Measurements from ENCODE around the gene CANX. TPM values are rescaled to one million over a fixed set of nuclear protein-coding genes. Genes with fewer than 3 reads are reported as not detected.

CANX gene
- total and polyA plus RNA-seq, 2 donors (not counting 3 experiments of a cell fraction or from before 2014, with no cell fraction given): 193 to 986 TPM

- dilution Hi-C loops (cut with MboI; ENCODE audit: extremely low pct_ligation_motif_present, low sequenced_read_pairs) (no loop called here), intact Hi-C loops (cut with micrococcal nuclease) (no loop called here)
- no peaks in the 10 kb centered on the region for H3K27me3 ChIP-seq (ENCODE audit: control insufficient read depth in 2 of 2, insufficient read depth in 2 of 2, low read length in 2 of 2)
- H3K9ac ChIP-seq (replicated peaks; ENCODE audit: extremely low read depth, insufficient read depth, low read length): no peak overlapping the region
- H2AFZ ChIP-seq (ENCODE audit: low read depth, low read length): no peak overlapping the region
- H3K4me1 ChIP-seq (ENCODE audit: control insufficient read depth, extremely low read depth, insufficient read depth, low read length): peaks cover 14% of the 10 kb centered on the region
- no TSS peak for BruUV-seq (replicated peaks)
- H3K9me1 ChIP-seq (replicated peaks; ENCODE audit: control insufficient read depth, extremely low read depth, insufficient read depth, low read length): no peaks in the 10 kb centered on the region
- H4K20me1 ChIP-seq (replicated peaks; ENCODE audit: control insufficient read depth, extremely low read depth, insufficient read depth, low read length): no peaks in the 10 kb centered on the region
- FAIRE-seq (no peak), DNase-seq (ENCODE audit: low read depth, low spot score) (no peak)
- H3K4me2 ChIP-seq (ENCODE audit: insufficient read depth, low read length): no peak overlapping the region
- peaks cover 3 to 26% of the 10 kb centered on the region in 2 experiments for H3K36me3 ChIP-seq (ENCODE audit: control insufficient read depth in 2 of 2, extremely low read depth in 1 of 2, insufficient read depth in 2 of 2, low read length in 2 of 2)
- H3K79me2 ChIP-seq (ENCODE audit: control insufficient read depth, insufficient read depth, low read length): no peaks in the 10 kb centered on the region
- H3K9me3 ChIP-seq (replicated peaks; ENCODE audit: control insufficient read depth, insufficient read depth, low read length): no peaks in the 10 kb centered on the region
- ChIA-PET POLR2A (no interaction called here), CTCF (interaction anchor here (0.6 to 4.8 kb wide), 10 partner anchors 8 to 24 kb away, joined by 3 to 22 read pairs (median 3); no protein-coding TSS in a partner anchor)
- H3K4me3 ChIP-seq (replicated peaks in 1 of 3; ENCODE audit: insufficient read depth in 1 of 3, low read depth in 1 of 3, low read length in 3 of 3): no peak overlapping the region
- H3K27ac ChIP-seq (ENCODE audit: insufficient read depth, low read depth, low read length): no peak overlapping the region
- TF ChIP-seq POLR2A (IDR thresholded peaks at IDR 0.05; ENCODE audit: low read depth, low read length) (no peak), JUN (IDR thresholded peaks at IDR 0.05; ENCODE audit: borderline replicate concordance, insufficient read depth, insufficient read length, low read depth) (no peak), MAX (IDR thresholded peaks at IDR 0.05; ENCODE audit: insufficient read depth, insufficient read length) (no peak)
These were observed 78.7 kb downstream of the CANX start for GRCh38 chr5:179777456-179777855.

GRCh38 chr5:179777909-179778308, 79.1 kb downstream of the CANX start:
- Histone ChIP-seq H3K36me3 (ENCODE audit: control insufficient read depth in 2 of 2, extremely low read depth in 1 of 2, insufficient read depth in 2 of 2, low read length in 2 of 2) (peaks cover 3 to 26% of the 10 kb centered on the region in 2 experiments), H3K9ac (replicated peaks; ENCODE audit: extremely low read depth, insufficient read depth, low read length) (no peak overlapping the region), H3K9me3 (replicated peaks; ENCODE audit: control insufficient read depth, insufficient read depth, low read length) (no peaks in the 10 kb centered on the region), H4K20me1 (replicated peaks; ENCODE audit: control insufficient read depth, extremely low read depth, insufficient read depth, low read length) (no peaks in the 10 kb centered on the region), H3K79me2 (ENCODE audit: control insufficient read depth, insufficient read depth, low read length) (no peaks in the 10 kb centered on the region), H3K9me1 (replicated peaks; ENCODE audit: control insufficient read depth, extremely low read depth, insufficient read depth, low read length) (no peaks in the 10 kb centered on the region), H3K4me2 (ENCODE audit: insufficient read depth, low read length) (no peak overlapping the region), H3K4me1 (ENCODE audit: control insufficient read depth, extremely low read depth, insufficient read depth, low read length) (peaks cover 14% of the 10 kb centered on the region), H3K4me3 (replicated peaks in 1 of 3; ENCODE audit: insufficient read depth in 1 of 3, low read depth in 1 of 3, low read length in 3 of 3) (no peak overlapping the region), H3K27me3 (ENCODE audit: control insufficient read depth in 2 of 2, insufficient read depth in 2 of 2, low read length in 2 of 2) (no peaks in the 10 kb centered on the region), H2AFZ (ENCODE audit: low read depth, low read length) (no peak overlapping the region), H3K27ac (ENCODE audit: insufficient read depth, low read depth, low read length) (no peak overlapping the region)
- no peak for DNase-seq (ENCODE audit: low read depth, low spot score)
- CTCF ChIA-PET: interaction anchor here (0.6 to 4.8 kb wide), 9 partner anchors 8 to 24 kb away, joined by 3 to 22 read pairs (median 3); no protein-coding TSS in a partner anchor
- dilution Hi-C loops (cut with MboI; ENCODE audit: extremely low pct_ligation_motif_present, low sequenced_read_pairs): no loop called here
- FAIRE-seq: no peak
- POLR2A ChIA-PET: no interaction called here
- no TSS peak for BruUV-seq (replicated peaks)
- intact Hi-C loops (cut with micrococcal nuclease): no loop called here
- TF ChIP-seq EZH2 (IDR thresholded peaks at IDR 0.05; ENCODE audit: borderline replicate concordance, low read depth, low read length, severe bottlenecking) (no peak), MYC (IDR thresholded peaks at IDR 0.05; ENCODE audit: low read depth, low read length) (no peak), FOS (IDR thresholded peaks at IDR 0.05; ENCODE audit: borderline replicate concordance, insufficient read depth, low read length) (no peak), CTCF (IDR thresholded peaks at IDR 0.05; ENCODE audit: extremely low read depth in 1 of 2, insufficient read depth in 1 of 2, low read depth in 1 of 2, low read length in 2 of 2) (no peak), POLR2AphosphoS5 (IDR thresholded peaks at IDR 0.05; ENCODE audit: insufficient read depth, low read depth, low read length) (peak; percentile 44), POLR2A (IDR thresholded peaks at IDR 0.05; ENCODE audit: low read depth, low read length) (no peak), MAX (IDR thresholded peaks at IDR 0.05; ENCODE audit: insufficient read depth, insufficient read length) (no peak), GATA2 (IDR thresholded peaks at IDR 0.05; ENCODE audit: insufficient read depth, insufficient read length, low read depth, low read length) (peak; percentile 79), JUN (IDR thresholded peaks at IDR 0.05; ENCODE audit: borderline replicate concordance, insufficient read depth, insufficient read length, low read depth) (no peak)

All from endothelial cell of umbilical vein (primary cell).